Measurements from ENCODE around the gene CCDC187. TPM values are rescaled to one million over a fixed set of nuclear protein-coding genes. Genes with fewer than 3 reads are reported as not detected.
A peak's percentile ranks its signal among the peaks of the same experiment; 100 is the strongest.

The CCDC187 gene
- polyA plus RNA-seq, 3 donors, result not detected

- H3K27me3 ChIP-seq (ENCODE audit: control insufficient read depth in 2 of 2, insufficient read depth in 2 of 2, low read length in 2 of 2), result peaks cover 35 to 66% of the 10 kb centered on the region in 2 donors
- Mint-ChIP-seq H3K4me3 (peak overlapping the region in 1 of 2 donors; percentile 70), H3K27me3 (ENCODE audit: low read depth in 3 of 3) (peaks cover 52 to 84% (median 61%) of the 10 kb centered on the region in 3 donors), H3K9me3 (peaks cover 0 to 6% (median 0%) of the 10 kb centered on the region in 7 donors), H3K4me1 (peaks cover 6% of the 10 kb centered on the region), H3K36me3 (peaks cover 0 to 7% of the 10 kb centered on the region in 2 donors), H3K27ac (no peak overlapping the region)
- no peak overlapping the region for H3K4me3 ChIP-seq (replicated peaks in 1 of 3; ENCODE audit: low read depth in 2 of 3, low read length in 3 of 3)
- H3K9ac ChIP-seq (ENCODE audit: insufficient read depth, low read length, poor library complexity, severe bottlenecking), result no peak overlapping the region
- no peak for DNase-seq
- no peak overlapping the region for H2AFZ ChIP-seq (ENCODE audit: insufficient read depth, low read depth, low read length, poor library complexity, severe bottlenecking)
- H4K20me1 ChIP-seq (ENCODE audit: insufficient read depth, low read length), result no peaks in the 10 kb centered on the region
- H3K4me2 ChIP-seq (replicated peaks; ENCODE audit: extremely low read depth, low read length, poor library complexity, severe bottlenecking), result no peak overlapping the region
- intact Hi-C loops (cut with micrococcal nuclease), result no loop called here
- TF ChIP-seq CTCF (IDR thresholded peaks at IDR 0.05), result no peak
- WGBS (ENCODE audit: insufficient coverage), result 16% methylated on average over 93 of the region's 99 CpGs
- peaks cover 0 to 30% of the 10 kb centered on the region in 2 donors for H3K9me3 ChIP-seq (replicated peaks in 1 of 2; ENCODE audit: control insufficient read depth in 1 of 2, insufficient read depth in 1 of 2, low read length in 2 of 2)
- no peak overlapping the region for H3K27ac ChIP-seq (ENCODE audit: low read depth in 1 of 2, low read length in 2 of 2)
- H3K4me1 ChIP-seq (ENCODE audit: control insufficient read depth in 1 of 2, insufficient read depth in 2 of 2, low read length in 2 of 2), result no peaks in the 10 kb centered on the region
- H3K79me2 ChIP-seq (ENCODE audit: insufficient read depth, low read length), result no peaks in the 10 kb centered on the region
- no peaks in the 10 kb centered on the region for H3K36me3 ChIP-seq (replicated peaks in 1 of 2; ENCODE audit: control insufficient read depth in 1 of 2, insufficient read depth in 2 of 2, low read length in 2 of 2)
Measured at GRCh38 chr9:136202454-136203407, 101.2 kb downstream of the CCDC187 start.

GRCh38 chr9:136201609-136202453, 102.1 kb downstream of the CCDC187 start:
- Histone ChIP-seq H3K79me2 (ENCODE audit: insufficient read depth, low read length) (no peaks in the 10 kb centered on the region), H3K4me3 (replicated peaks in 1 of 3; ENCODE audit: low read depth in 2 of 3, low read length in 3 of 3) (no peak overlapping the region), H3K27ac (ENCODE audit: low read depth in 1 of 2, low read length in 2 of 2) (no peak overlapping the region), H3K4me1 (ENCODE audit: control insufficient read depth in 1 of 2, insufficient read depth in 2 of 2, low read length in 2 of 2) (no peaks in the 10 kb centered on the region), H3K4me2 (replicated peaks; ENCODE audit: extremely low read depth, low read length, poor library complexity, severe bottlenecking) (no peak overlapping the region), H3K36me3 (replicated peaks in 1 of 2; ENCODE audit: control insufficient read depth in 1 of 2, insufficient read depth in 2 of 2, low read length in 2 of 2) (no peaks in the 10 kb centered on the region), H3K9ac (ENCODE audit: insufficient read depth, low read length, poor library complexity, severe bottlenecking) (no peak overlapping the region), H3K9me3 (replicated peaks in 1 of 2; ENCODE audit: control insufficient read depth in 1 of 2, insufficient read depth in 1 of 2, low read length in 2 of 2) (peaks cover 0 to 32% of the 10 kb centered on the region in 2 donors), H4K20me1 (ENCODE audit: insufficient read depth, low read length) (no peaks in the 10 kb centered on the region), H2AFZ (ENCODE audit: insufficient read depth, low read depth, low read length, poor library complexity, severe bottlenecking) (no peak overlapping the region), H3K27me3 (ENCODE audit: control insufficient read depth in 2 of 2, insufficient read depth in 2 of 2, low read length in 2 of 2) (peaks cover 40 to 75% of the 10 kb centered on the region in 2 donors)
- DNase-seq, result no peak
- intact Hi-C loops (cut with micrococcal nuclease), result no loop called here
- H3K4me1 Mint-ChIP-seq, result peaks cover 4% of the 10 kb centered on the region
- peaks cover 0 to 5% of the 10 kb centered on the region in 2 donors for H3K36me3 Mint-ChIP-seq
- 9% methylated on average over 76 of the region's 85 CpGs for WGBS (ENCODE audit: insufficient coverage)
- peak overlapping the region in 1 of 2 donors; percentile 74 for H3K4me3 Mint-ChIP-seq
- H3K9me3 Mint-ChIP-seq, result peaks cover 0 to 8% (median under 1%) of the 10 kb centered on the region in 7 donors
- no peak for TF ChIP-seq CTCF (IDR thresholded peaks at IDR 0.05)
- no peak overlapping the region for H3K27ac Mint-ChIP-seq
- H3K27me3 Mint-ChIP-seq (ENCODE audit: low read depth in 3 of 3), result peaks cover 61 to 93% (median 66%) of the 10 kb centered on the region in 3 donors
